SHP77 treated with DMSO at 0.1 percent for 48 hours (cell line): ENCODE measurements around the gene DYRK1A.

Experiments used
- DNase-seq: peaks from one replicate; lab custom pipeline; 2025; lab: John Stamatoyannopoulos, UW

DYRK1A gene

GRCh38 chr21:37365517-37366481 is 774 bp upstream of the DYRK1A start:
- DNase-seq, result peak; percentile 39

- no peak for DNase-seq
Observed at GRCh38 chr21:37367336-37367702, 746 bp downstream of the DYRK1A start.

DNA sequence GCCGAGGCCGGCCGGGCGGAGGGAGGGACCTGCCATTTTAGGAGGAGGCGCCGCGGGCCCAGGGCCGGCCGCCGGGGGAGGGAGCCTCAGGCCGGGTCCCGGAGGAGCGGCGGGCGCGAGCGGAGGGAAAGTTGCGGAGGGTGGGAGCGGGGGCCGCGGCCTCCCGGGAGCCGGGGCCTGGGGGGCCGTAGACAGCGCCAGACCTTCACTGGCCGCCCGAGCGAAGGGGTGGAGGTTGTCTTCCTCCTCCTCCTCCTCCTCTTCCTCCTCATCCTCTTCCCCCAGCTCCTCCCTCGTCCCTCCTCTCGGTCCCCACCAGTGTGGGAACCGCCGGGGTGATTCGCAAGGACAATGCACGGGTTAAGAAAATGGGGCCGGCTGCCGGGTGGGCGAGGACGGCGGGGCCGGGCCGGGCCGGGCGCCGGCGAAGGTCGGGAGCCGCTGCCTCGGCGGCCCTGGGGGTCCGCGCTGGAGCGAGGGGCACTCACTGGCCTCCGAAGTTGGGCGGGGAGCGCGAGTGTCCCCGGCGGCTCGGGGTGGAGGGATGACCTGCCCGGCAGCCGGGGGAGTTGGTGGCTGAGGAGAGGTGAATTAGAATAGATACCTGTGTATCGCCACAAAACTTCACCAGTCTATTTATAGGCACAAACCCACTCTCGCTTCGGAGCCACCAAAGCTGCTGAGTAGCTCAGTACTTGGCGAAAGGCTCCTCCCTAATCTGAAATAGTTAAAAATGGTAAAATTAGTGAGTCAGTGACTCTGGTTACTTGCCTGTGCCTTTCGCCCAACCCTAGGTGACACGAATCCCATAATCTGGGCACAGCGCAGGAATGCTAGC is 1.3 kb downstream of the DYRK1A start:
- DNase-seq, result no peak

- DNase-seq, result no peak
Observed at GRCh38 chr21:37368541-37369279, 2.1 kb downstream of the DYRK1A start.

GRCh38 chr21:37369307-37369854 is 2.8 kb downstream of the DYRK1A start:
- no peak for DNase-seq

GRCh38 chr21:37370152-37371040 is 3.8 kb downstream of the DYRK1A start:
- DNase-seq, result no peak

GRCh38 chr21:37371041-37371397 is 4.4 kb downstream of the DYRK1A start:
- DNase-seq, result no peak

- DNase-seq, result no peak
Observed at GRCh38 chr21:37372127-37372731, 5.7 kb downstream of the DYRK1A start.

- no peak for DNase-seq
Observed at GRCh38 chr21:37372951-37373350, 6.4 kb downstream of the DYRK1A start.

- DNase-seq, result no peak
Observed at GRCh38 chr21:37373539-37373938, 7.0 kb downstream of the DYRK1A start.

DNA sequence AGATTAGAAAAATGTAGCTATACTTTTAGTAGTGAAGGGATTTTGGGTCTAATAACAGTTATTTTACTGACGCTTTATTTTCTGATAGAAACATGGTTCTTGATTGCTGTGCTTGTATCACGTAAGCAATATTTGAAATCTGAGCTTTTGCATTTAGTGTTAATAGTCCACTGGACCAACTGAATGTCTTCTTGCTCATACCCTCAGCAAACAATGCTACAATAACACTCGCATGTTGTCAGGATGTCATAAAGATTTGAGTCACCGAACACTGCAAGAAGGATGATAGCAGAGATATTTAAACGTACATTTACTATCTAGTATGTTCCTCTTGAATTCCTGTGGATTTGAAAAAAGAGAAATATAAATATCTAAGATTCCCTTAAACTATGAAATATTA is 7.5 kb downstream of the DYRK1A start:
- no peak for DNase-seq

DNA sequence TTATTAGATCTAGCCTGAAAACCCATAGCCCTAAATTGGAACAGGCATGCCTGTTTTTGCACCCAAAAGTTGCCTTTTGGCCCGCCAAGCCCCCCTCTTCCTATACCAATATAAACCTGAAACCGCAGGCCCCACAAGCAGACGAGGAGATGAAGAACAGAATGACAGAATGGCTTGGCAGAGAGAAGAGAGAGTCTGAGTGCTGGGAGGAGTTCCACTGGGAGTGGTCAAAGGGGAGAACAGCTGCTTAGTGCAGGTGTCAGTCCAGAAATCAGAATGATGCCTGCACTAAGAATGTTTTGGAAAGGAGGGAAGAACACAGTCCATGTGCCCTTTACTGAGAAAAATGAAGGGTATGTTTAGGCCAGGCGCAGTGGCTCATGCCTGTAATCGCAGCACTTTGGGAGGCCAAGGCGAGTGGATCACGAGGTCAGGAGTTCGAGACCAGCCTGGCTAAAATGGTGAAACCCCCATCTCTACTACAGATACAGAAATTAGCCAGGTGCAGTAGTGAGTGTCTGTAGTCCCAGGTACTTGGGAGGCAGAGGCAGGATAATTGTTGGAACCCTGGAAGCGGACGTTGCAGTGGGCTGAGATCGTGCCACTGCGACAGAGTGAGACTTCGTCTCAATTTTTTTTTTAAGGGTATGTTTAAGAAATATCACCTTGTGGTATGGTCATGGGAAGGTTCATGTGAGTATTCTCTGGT is 9.4 kb downstream of the DYRK1A start:
- no peak for DNase-seq

DNA sequence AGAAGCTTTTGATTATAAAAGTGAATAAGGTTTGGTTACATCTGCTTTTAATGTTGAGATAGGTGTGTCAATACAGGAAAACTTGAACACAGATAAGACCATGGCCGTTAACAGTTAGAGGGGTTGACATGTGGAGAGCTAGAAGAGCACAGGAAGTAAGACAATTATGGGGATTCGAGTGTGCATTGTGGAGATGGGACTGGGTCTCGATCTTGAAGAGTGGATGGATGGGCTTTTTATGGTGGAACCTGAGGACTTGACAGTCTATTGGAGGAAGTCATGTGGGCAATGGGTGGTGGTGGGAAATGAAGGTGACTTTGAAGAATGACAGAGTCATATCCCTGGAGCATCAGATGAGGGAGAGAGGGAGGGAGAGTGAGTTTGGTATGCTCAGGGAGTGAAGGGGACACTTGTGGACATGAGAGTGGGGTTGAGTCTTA is 12.1 kb downstream of the DYRK1A start:
- no peak for DNase-seq

DNA sequence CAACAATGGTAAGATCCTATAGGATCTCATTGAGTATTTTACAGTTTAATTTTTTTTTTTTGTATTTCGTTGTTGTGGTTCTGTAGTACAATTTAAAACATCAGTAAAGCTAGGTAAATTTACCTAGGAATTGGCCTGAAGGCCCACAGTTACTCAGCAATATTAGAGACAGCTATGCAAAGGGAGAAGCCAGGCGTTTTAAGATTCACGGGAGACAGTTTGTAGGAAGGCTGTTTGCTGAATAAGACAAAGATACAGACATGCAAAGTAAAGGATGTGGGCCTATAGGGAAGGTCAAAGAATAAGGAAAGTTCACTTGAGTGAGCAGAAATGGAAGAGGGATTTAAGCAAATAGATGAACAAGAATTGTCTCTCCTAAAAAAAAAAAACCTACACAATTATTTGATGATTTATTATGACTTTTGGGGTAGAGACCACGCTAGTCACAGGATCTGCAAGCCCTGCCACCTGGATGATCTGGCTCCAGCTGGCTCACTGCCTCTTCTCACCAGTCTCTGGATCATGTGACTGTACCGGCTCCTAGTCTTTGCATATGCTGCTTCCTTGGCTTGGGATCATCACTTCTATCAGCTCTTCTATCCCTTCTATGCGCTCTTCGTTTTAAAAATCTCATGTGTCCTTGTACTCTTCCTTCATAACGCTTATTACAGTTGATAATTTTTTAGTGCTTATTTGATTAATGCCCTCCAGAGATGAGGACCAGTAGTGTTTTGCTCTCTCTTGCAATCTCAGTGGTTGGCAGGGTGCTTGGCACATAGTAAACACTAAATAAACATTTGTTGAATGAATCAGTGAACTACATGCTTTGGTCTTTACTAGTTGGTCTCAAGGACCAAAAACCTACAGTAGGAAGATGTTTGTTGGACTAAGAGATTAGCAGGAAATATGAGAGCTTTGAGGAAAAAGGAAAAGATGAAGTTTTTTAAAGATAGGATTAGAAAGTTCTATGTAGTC is 14.1 kb downstream of the DYRK1A start:
- peak; percentile 61 for DNase-seq

GRCh38 chr21:37381883-37382585 is 15.5 kb downstream of the DYRK1A start:
- no peak for DNase-seq

- DNase-seq, result no peak
Observed at GRCh38 chr21:37383086-37383485, 16.5 kb downstream of the DYRK1A start.

GRCh38 chr21:37383784-37384311 is 17.3 kb downstream of the DYRK1A start:
- no peak for DNase-seq

GRCh38 chr21:37384416-37384815 is 17.8 kb downstream of the DYRK1A start:
- DNase-seq, result no peak
